Measurements from ENCODE around the gene BCAR3.

BCAR3 gene

DNA sequence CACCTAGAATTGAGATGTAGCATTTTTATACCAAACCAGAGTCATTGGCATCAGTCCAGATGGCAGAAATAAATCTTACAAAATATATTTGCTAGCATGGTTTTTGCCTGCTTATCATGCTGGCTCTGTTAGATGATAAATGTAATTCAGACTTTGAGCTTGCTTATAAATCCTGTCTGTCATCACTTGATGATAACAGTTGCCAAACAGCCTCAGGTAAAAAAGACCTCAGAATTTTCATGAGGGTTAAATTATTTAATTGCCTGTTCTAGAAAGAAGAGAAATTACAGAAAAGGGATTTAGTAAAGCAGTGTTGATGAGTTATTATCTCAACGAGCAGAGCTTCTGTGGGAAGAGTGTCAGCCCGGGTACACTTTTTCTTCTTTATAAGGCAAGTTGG, 150.4 kb downstream of the BCAR3 start:
- DNase-seq, result no peak

DNA sequence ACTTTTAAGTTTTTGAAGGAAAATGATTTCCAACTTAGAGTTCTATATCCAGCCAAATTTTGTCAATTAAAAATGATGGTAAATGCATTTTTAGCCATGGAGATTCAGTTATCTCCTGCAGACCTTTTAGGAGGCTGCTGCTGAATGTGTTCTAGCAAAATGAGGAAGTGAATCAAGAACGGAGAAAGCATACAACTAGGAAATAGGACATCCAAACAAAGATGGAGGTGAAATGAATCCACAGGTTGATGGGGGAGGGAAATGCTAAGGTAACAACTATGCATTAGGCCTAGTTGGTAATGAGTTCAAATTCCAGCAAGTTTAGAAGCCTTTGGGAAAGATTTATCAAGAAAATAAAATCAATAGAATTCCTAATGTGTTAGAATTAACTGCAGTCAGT, 153.2 kb downstream of the BCAR3 start:
- no peak for DNase-seq

DNA sequence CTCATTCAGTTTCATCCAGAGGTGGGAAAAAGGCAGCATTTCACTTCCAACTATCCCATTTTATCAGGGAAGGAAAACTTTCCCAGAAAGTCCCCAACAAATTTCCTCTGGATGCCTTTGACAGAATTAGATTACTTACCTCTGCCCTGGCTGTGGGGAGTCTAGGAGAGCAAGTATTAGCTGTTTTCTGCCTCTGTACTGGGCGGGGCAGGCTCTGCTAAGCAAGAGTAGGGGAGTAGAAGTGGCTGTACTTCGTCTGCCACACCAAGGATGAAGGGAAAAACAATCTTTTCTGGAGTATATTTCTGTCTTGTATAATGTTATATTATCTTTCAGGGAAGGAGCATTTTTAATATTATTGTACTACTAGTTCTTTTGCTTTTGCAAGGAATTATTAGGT, 155.2 kb downstream of the BCAR3 start:
- no peak for DNase-seq

DNA sequence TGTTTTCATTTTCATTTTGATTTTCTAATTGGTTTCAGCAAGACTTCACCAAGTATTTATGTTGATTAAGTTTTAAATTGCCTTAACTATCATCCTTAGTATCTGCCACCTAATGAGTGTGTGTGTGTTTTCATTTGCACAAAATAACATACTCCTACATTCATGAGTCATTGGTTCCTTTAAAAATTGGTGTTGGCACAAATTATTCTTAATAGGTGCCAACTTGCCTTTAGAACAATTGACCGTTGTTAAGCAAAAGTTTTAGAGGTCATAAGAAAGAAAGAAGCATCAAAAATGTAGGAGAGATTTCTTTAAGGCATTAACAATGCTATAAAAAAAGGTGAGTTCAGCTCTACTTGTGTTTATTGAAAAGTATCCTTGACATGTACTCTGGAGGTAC, 156.2 kb downstream of the BCAR3 start:
- no peak for DNase-seq

DNA sequence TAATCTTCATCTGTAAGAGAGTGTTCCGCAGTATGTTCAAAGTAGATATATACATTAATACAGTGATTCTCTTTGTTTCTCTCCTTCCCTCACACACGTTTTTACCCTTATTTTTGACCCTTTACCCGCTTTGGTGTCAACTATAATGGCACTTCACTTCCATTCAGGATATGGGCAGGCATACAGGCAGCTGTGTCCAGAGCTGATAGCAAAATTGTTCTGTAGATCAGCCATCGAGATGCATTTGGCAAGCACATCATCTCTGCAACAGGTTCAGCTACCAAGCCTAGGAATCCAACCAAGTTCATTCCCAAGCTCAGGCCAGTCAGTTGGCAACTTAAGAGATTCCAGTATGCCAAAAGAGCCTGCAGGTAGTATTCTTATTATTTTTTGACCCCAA, 158.9 kb downstream of the BCAR3 start:
- DNase-seq, result no peak

DNA sequence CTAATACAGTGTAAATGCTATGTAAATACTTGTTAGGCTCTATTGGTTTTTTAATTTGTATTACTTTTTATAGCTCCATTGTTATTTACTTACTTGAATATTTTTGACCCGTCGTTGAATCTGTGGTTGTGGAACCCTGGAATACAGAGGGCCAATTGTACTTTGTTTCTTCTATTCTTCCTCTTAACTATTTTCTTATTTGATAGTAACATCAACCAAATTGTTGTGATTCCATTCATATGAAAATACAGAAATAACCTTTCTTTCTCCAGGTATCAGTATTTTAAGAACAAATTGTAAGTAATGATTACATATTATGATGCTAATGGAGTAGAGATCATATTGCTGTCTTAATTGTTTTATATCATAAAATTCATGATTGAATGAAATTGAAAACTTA, 160.0 kb downstream of the BCAR3 start:
- DNase-seq, result no peak

DNA sequence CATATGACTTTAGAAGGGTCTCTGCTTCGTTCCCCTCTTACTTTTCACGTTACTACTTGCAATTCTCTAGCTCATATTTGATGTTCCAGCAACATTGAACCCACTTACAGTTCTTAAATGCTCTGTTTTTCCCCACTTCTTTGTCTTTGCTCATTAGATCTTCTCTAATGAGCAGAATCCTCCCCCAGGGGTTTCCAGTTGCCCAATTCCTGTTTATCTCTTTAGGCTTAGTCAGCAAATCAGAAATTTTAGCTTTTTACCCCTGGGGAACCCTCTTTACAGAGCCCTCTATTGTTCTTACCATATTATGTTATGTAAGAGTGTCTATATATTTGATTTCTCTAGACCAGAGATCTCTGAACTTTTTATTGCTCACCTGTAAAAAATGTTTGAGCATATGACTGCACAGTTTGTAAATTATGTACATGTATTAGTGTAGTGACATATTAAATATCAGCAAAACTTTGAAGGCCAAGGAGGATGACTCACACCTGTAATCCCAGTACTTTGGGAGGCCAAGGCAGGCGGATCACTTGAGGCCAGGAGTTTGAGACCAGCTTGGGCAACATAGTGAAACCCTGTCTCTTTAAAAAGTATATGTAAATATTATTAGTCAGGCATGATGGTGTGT, 162.3 kb downstream of the BCAR3 start:
- peak; percentile 59 for DNase-seq

DNA sequence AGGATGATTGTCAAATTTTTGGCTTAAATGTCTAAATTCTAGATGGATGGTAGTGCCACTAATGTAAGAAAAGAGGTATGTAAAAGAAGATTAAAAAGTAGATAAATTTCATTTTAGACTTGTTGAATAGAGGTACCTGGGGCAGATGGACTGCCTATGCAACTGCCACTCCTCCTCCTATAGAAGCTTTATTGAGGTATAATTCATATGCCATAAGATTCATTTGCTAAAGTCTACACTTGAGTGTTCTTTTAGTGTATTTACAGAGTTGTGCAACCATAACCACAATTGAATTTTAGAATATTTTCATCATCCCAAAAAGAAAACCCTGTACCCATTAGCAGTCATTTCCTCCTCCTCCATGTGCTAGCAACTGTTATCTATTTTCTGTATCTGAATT, 163.1 kb downstream of the BCAR3 start:
- DNase-seq, result no peak

DNA sequence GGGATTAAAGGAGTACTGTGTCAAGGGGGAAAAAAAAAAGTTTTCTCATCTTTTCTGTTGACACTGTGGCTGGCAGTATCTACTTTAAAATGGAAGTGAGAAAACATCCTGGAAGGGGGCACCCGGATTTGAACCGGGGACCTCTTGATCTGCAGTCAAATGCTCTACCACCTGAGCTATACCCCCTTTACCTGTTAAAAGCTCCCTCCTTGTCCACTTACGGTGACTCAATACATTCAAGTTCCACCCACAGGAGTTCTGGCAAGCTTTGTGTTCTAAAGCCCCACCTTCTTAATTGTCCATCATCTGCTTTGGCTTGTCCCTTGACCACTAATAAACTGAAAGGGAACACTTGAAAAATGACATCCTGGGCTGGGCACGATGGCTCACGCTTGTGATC, 165.5 kb downstream of the BCAR3 start:
- DNase-seq, result no peak

All from fibroblast of upper back skin (primary cell).